Endothelial cell of umbilical vein (primary cell): ENCODE data around the gene SPSB1. TPM values are rescaled to one million over a fixed set of nuclear protein-coding genes. Genes with fewer than 3 reads are reported as not detected.
A peak's percentile ranks its signal among the peaks of the same experiment; 100 is the strongest.

ENCODE experiments used
- BruUV-seq: library from RNA; stranded (reverse); fragments of 400-500 nt; replicated peaks from 2 replicates; lab custom pipeline; 2021; lab: Mats Ljungman, UMichigan
- CTCF ChIA-PET: fragments of 300-600, 350-600 bp; sonication (Branson Sonifier 250); formaldehyde crosslinking; loops from one replicate; lab custom pipeline; 2021; ENCODE audit warnings: antibody characterized with exemption, inconsistent platforms; lab: Charles Lee
- POLR2A ChIA-PET: fragments of 300-600, 350-600 bp; sonication (Branson Sonifier 250); formaldehyde crosslinking; loops from one replicate; lab custom pipeline; 2021; ENCODE audit warnings: antibody characterized with exemption, inconsistent platforms; lab: Charles Lee
- DNase-seq: peaks from one replicate; pipeline ENCODE4 v3.0.0-alpha.2; 2011; ENCODE audit warnings: low read depth, low spot score
- FAIRE-seq: peaks from 2 replicates; lab custom pipeline; 2011; peaks lifted over from hg19 to GRCh38; lab: Jason Lieb, UNC
- H2AFZ ChIP-seq: 2 replicates; pipeline ENCODE4 v1.6.0; 2012; ENCODE audit warnings: low read depth, low read length, control low read depth, inconsistent platforms
- H3K27ac ChIP-seq: 2 replicates; pipeline ENCODE4 v1.5.1; 2011; ENCODE audit warnings: low read depth, mild to moderate bottlenecking, control low read depth, low read length, moderate library complexity; ENCODE audit not compliant: insufficient read depth
- H3K27me3 ChIP-seq, 2 experiments: 2 replicates each; pipeline versions ENCODE4 v1.6.0 to v1.6.1; 2011; ENCODE audit warnings: low read length in 2 of 2, mixed read lengths in 1 of 2; ENCODE audit not compliant: control insufficient read depth in 2 of 2, insufficient read depth in 2 of 2
- H3K36me3 ChIP-seq, 2 experiments: 2 replicates in 1 of 2; 3 replicates in 1 of 2; pipeline ENCODE4 v1.5.1; 2011; ENCODE audit warnings: low read length in 2 of 2, mild to moderate bottlenecking in 1 of 2, moderate library complexity in 1 of 2; ENCODE audit not compliant: control insufficient read depth in 2 of 2, insufficient read depth in 2 of 2; ENCODE audit errors: extremely low read depth in 1 of 2
- H3K4me1 ChIP-seq: 3 replicates; pipeline ENCODE4 v1.5.1; 2011; ENCODE audit warnings: mild to moderate bottlenecking, low read length; ENCODE audit not compliant: control insufficient read depth, insufficient read depth; ENCODE audit errors: extremely low read depth
- H3K4me2 ChIP-seq: 2 replicates; pipeline ENCODE4 v1.6.1; 2011; ENCODE audit warnings: low read length, control low read depth, mixed read lengths; ENCODE audit not compliant: insufficient read depth
- H3K4me3 ChIP-seq, 3 experiments: fragments of 200-600 bp in 1 of 3; sonication (generic), shearing (Covaris generic) in 1 of 3; replicated peaks in 1 of 3; 2 replicates each; pipeline ENCODE4 v1.5.1; 2011 to 2016; ENCODE audit warnings: control low read depth in 3 of 3, low read length in 3 of 3, mild to moderate bottlenecking in 2 of 3, inconsistent platforms in 1 of 3, low read depth in 1 of 3, moderate library complexity in 1 of 3; ENCODE audit not compliant: insufficient read depth in 1 of 3
- H3K79me2 ChIP-seq: 2 replicates; pipeline ENCODE4 v1.6.0; 2012; ENCODE audit warnings: low read length, inconsistent platforms; ENCODE audit not compliant: control insufficient read depth, insufficient read depth
- H3K9ac ChIP-seq: replicated peaks from 2 replicates; pipeline ENCODE3; 2011; ENCODE audit warnings: low read length, control low read depth; ENCODE audit not compliant: insufficient read depth; ENCODE audit errors: extremely low read depth
- H3K9me1 ChIP-seq: replicated peaks from 3 replicates; pipeline ENCODE4 v1.6.0; 2011; ENCODE audit warnings: mild to moderate bottlenecking, low read length; ENCODE audit not compliant: control insufficient read depth, insufficient read depth; ENCODE audit errors: extremely low read depth
- H3K9me3 ChIP-seq: replicated peaks from 2 replicates; pipeline ENCODE4 v1.5.1; 2012; ENCODE audit warnings: low read length, inconsistent platforms; ENCODE audit not compliant: control insufficient read depth, insufficient read depth
- H4K20me1 ChIP-seq: replicated peaks from 2 replicates; pipeline ENCODE3; 2011; ENCODE audit warnings: mild to moderate bottlenecking, low read length; ENCODE audit not compliant: control insufficient read depth, insufficient read depth; ENCODE audit errors: extremely low read depth
- CTCF ChIP-seq, 2 donors: IDR thresholded peaks; 1 replicate in 1 of 2; 2 replicates in 1 of 2; pipeline ENCODE4 v1.5.1; 2011; ENCODE audit warnings: low read length in 2 of 2, mild to moderate bottlenecking in 2 of 2, moderate library complexity in 2 of 2, control low read depth in 1 of 2, inconsistent platforms in 1 of 2, low read depth in 1 of 2; ENCODE audit not compliant: insufficient read depth in 1 of 2; ENCODE audit errors: extremely low read depth in 1 of 2
- EZH2 ChIP-seq: IDR thresholded peaks from 2 replicates; pipeline ENCODE4 v1.6.1; 2012; ENCODE audit warnings: borderline replicate concordance, low read depth, mild to moderate bottlenecking, moderate library complexity, low read length, inconsistent platforms; ENCODE audit not compliant: severe bottlenecking
- FOS ChIP-seq: IDR thresholded peaks from 2 replicates; pipeline ENCODE4 v1.6.1; 2011; ENCODE audit warnings: mild to moderate bottlenecking, low read length, moderate library complexity, borderline replicate concordance; ENCODE audit not compliant: insufficient read depth
- GATA2 ChIP-seq: IDR thresholded peaks from 2 replicates; pipeline ENCODE4 v1.7.0; 2011; ENCODE audit warnings: low read depth, mild to moderate bottlenecking, moderate library complexity, mixed read lengths, low read length; ENCODE audit not compliant: insufficient read length, insufficient read depth
- JUN ChIP-seq: IDR thresholded peaks from 2 replicates; pipeline ENCODE4 v1.6.1; 2011; ENCODE audit warnings: borderline replicate concordance, low read depth; ENCODE audit not compliant: insufficient read length, insufficient read depth
- MAX ChIP-seq: IDR thresholded peaks from 2 replicates; pipeline ENCODE4 v1.6.1; 2011; ENCODE audit not compliant: insufficient read depth, insufficient read length
- MYC ChIP-seq: IDR thresholded peaks from one replicate; pipeline ENCODE4 v1.6.1; 2011; ENCODE audit warnings: mild to moderate bottlenecking, low read depth, low read length
- POLR2A ChIP-seq: IDR thresholded peaks from 2 replicates; pipeline ENCODE4 v1.6.1; 2012; ENCODE audit warnings: low read depth, mild to moderate bottlenecking, control low read depth, low read length
- POLR2AphosphoS5 ChIP-seq: IDR thresholded peaks from 2 replicates; pipeline ENCODE4 v1.6.1; 2012; ENCODE audit warnings: low read depth, mild to moderate bottlenecking, control low read depth, low read length, moderate library complexity; ENCODE audit not compliant: insufficient read depth
- dilution Hi-C: fragments of 300-500 bp; cut with MboI; formaldehyde crosslinking; loops from one replicate; pipeline ENCODE4 v1.15.0; 2019; ENCODE audit warnings: low sequenced_read_pairs; ENCODE audit not compliant: extremely low pct_ligation_motif_present
- intact Hi-C: fragments of 100-400 bp; cut with micrococcal nuclease; formaldehyde crosslinking; loops from one replicate; pipeline ENCODE4 v1.10.0; 2022
- polyA plus RNA-seq, 4 experiments: library from polyadenylated mRNA; depleted of rRNA in 3 of 4; stranded (reverse) in 3 of 4; unstranded in 1 of 4; fragments of >200 nt; gene quantifications; 2 replicates each; pipeline versions ENCODE4 v1.2.1 to v1.2.3, GENCODE V29; 2011 to 2012; ENCODE audit warnings: missing spikeins in 1 of 4
- total RNA-seq: library from RNA; stranded (reverse); gene quantifications from 2 replicates; pipeline ENCODE4 v1.2.3, GENCODE V29; 2021

The SPSB1 gene
- total and polyA plus RNA-seq, 2 donors (not counting 3 experiments of a cell fraction or from before 2014, with no cell fraction given) = 41.9 to 61.2 TPM

- ChIA-PET CTCF (interaction anchor here (0.5 to 0.9 kb wide), 4 partner anchors 79 to 196 kb away, joined by 3 to 5 read pairs (median 4); no protein-coding TSS in a partner anchor), POLR2A (no interaction called here)
- Histone ChIP-seq H3K4me3 (peak overlapping the region in 2 of 3 experiments; percentile 64 to 67), H3K4me1 (peaks cover 13% of the 10 kb centered on the region), H3K79me2 (peaks cover 64% of the 10 kb centered on the region), H4K20me1 (no peaks in the 10 kb centered on the region), H2AFZ (no peak overlapping the region), H3K36me3 (peaks cover 0 to 2% of the 10 kb centered on the region in 2 experiments), H3K9me3 (no peaks in the 10 kb centered on the region), H3K27ac (peak overlapping the region; percentile 43), H3K27me3 (no peaks in the 10 kb centered on the region), H3K9me1 (no peaks in the 10 kb centered on the region), H3K9ac (peak overlapping the region; percentile 44), H3K4me2 (peak overlapping the region; percentile 14)
- intact Hi-C loops (loop anchor here (1.0 to 5.0 kb wide), 5 partner anchors 8 to 147 kb away; no protein-coding TSS in a partner anchor), dilution Hi-C loops (no loop called here)
- TF ChIP-seq GATA2 (no peak), JUN (no peak), MYC (no peak), FOS (no peak), POLR2AphosphoS5 (no peak), CTCF (IDR thresholded peaks at IDR 0.05; ENCODE audit: extremely low read depth in 1 of 2, insufficient read depth in 1 of 2, low read depth in 1 of 2, low read length in 2 of 2) (peak in 1 of 2 donors; percentile 21), POLR2A (no peak), MAX (no peak), EZH2 (no peak)
- DNase-seq (peak; percentile 53), FAIRE-seq (no peak)
- no TSS peak for BruUV-seq
Measured at GRCh38 chr1:9294910-9295636, 2.4 kb downstream of the SPSB1 start.
